ENCODE measurements around the gene LZIC. TPM values are rescaled to one million over a fixed set of nuclear protein-coding genes. Genes with fewer than 3 reads are reported as not detected.

Gene LZIC
- total and polyA plus RNA-seq, 2 of the 13 experiments (the other 11 are each of a cell fraction or from before 2014, with no cell fraction given) = 25.2 to 71.8 TPM

- TF ChIP-seq, protein P1, sequence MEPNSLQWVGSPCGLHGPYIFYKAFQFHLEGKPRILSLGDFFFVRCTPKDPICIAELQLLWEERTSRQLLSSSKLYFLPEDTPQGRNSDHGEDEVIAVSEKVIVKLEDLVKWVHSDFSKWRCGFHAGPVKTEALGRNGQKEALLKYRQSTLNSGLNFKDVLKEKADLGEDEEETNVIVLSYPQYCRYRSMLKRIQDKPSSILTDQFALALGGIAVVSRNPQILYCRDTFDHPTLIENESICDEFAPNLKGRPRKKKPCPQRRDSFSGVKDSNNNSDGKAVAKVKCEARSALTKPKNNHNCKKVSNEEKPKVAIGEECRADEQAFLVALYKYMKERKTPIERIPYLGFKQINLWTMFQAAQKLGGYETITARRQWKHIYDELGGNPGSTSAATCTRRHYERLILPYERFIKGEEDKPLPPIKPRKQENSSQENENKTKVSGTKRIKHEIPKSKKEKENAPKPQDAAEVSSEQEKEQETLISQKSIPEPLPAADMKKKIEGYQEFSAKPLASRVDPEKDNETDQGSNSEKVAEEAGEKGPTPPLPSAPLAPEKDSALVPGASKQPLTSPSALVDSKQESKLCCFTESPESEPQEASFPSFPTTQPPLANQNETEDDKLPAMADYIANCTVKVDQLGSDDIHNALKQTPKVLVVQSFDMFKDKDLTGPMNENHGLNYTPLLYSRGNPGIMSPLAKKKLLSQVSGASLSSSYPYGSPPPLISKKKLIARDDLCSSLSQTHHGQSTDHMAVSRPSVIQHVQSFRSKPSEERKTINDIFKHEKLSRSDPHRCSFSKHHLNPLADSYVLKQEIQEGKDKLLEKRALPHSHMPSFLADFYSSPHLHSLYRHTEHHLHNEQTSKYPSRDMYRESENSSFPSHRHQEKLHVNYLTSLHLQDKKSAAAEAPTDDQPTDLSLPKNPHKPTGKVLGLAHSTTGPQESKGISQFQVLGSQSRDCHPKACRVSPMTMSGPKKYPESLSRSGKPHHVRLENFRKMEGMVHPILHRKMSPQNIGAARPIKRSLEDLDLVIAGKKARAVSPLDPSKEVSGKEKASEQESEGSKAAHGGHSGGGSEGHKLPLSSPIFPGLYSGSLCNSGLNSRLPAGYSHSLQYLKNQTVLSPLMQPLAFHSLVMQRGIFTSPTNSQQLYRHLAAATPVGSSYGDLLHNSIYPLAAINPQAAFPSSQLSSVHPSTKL (CRISPR knock-in tag; IDR thresholded peaks at IDR 0.05) = no peak
- 0 out of 2 replicates have a peak, but pooled peaks have one; percentile 44 for TF ChIP-seq CBFB (CRISPR knock-in tag; IDR thresholded peaks at IDR 0.05)
- peak; percentile 76 for TF ChIP-seq NFYC (CRISPR knock-in tag; IDR thresholded peaks at IDR 0.05)
- TF ChIP-seq ZNF552 (CRISPR knock-in tag; IDR thresholded peaks at IDR 0.05; ENCODE audit: borderline replicate concordance) = no peak
- TF ChIP-seq RBM22 (optimal IDR thresholded peaks at IDR 0.05; ENCODE audit: low read length) = no peak
- TF ChIP-seq THYN1 (CRISPR knock-in tag; IDR thresholded peaks at IDR 0.05; ENCODE audit: borderline replicate concordance, low read depth) = no peak
- TF ChIP-seq ZNF574 (CRISPR knock-in tag; IDR thresholded peaks at IDR 0.05) = no peak; the same call in none of the 2 replicates
- no peak for TF ChIP-seq FOSL2 (CRISPR knock-in tag; IDR thresholded peaks at IDR 0.05)
- peak; percentile 36; the same call in 1 of the 2 replicates for TF ChIP-seq NKX3-1 (CRISPR knock-in tag; IDR thresholded peaks at IDR 0.05)
- TF ChIP-seq ZFP91 (CRISPR knock-in tag; IDR thresholded peaks at IDR 0.05; ENCODE audit: borderline replicate concordance) = no peak; the same call in 1 of the 2 replicates
- no peak for TF ChIP-seq GATA4 (IDR thresholded peaks at IDR 0.05; ENCODE audit: borderline replicate concordance, low read depth)
- no peak for TF ChIP-seq TCF12 (IDR thresholded peaks at IDR 0.05)
- peak; percentile 59; the same call in 1 of the 2 replicates for TF ChIP-seq TCF12 (CRISPR knock-in tag; IDR thresholded peaks at IDR 0.05)
- TF ChIP-seq ZNF547 (CRISPR knock-in tag; IDR thresholded peaks at IDR 0.05) = no peak
- TF ChIP-seq, protein P2, sequence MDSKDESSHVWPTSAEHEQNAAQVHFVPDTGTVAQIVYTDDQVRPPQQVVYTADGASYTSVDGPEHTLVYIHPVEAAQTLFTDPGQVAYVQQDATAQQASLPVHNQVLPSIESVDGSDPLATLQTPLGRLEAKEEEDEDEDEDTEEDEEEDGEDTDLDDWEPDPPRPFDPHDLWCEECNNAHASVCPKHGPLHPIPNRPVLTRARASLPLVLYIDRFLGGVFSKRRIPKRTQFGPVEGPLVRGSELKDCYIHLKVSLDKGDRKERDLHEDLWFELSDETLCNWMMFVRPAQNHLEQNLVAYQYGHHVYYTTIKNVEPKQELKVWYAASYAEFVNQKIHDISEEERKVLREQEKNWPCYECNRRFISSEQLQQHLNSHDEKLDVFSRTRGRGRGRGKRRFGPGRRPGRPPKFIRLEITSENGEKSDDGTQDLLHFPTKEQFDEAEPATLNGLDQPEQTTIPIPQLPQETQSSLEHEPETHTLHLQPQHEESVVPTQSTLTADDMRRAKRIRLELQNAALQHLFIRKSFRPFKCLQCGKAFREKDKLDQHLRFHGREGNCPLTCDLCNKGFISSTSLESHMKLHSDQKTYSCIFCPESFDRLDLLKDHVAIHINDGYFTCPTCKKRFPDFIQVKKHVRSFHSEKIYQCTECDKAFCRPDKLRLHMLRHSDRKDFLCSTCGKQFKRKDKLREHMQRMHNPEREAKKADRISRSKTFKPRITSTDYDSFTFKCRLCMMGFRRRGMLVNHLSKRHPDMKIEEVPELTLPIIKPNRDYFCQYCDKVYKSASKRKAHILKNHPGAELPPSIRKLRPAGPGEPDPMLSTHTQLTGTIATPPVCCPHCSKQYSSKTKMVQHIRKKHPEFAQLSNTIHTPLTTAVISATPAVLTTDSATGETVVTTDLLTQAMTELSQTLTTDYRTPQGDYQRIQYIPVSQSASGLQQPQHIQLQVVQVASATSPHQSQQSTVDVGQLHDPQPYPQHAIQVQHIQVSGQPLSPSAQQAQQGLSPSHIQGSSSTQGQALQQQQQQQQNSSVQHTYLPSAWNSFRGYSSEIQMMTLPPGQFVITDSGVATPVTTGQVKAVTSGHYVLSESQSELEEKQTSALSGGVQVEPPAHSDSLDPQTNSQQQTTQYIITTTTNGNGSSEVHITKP (CRISPR knock-in tag; IDR thresholded peaks at IDR 0.05; ENCODE audit: low read depth) = peak; percentile 85
- peak; percentile 37; the same call in 1 of the 2 replicates for TF ChIP-seq MIXL1 (CRISPR knock-in tag; IDR thresholded peaks at IDR 0.05)
- no peak for TF ChIP-seq NCOA2 (CRISPR knock-in tag; IDR thresholded peaks at IDR 0.05)
These were observed 32.6 kb downstream of the LZIC start (continued) for GRCh38 chr1:9910423-9911178.
